ENCODE results near the gene USP40.

DNA sequence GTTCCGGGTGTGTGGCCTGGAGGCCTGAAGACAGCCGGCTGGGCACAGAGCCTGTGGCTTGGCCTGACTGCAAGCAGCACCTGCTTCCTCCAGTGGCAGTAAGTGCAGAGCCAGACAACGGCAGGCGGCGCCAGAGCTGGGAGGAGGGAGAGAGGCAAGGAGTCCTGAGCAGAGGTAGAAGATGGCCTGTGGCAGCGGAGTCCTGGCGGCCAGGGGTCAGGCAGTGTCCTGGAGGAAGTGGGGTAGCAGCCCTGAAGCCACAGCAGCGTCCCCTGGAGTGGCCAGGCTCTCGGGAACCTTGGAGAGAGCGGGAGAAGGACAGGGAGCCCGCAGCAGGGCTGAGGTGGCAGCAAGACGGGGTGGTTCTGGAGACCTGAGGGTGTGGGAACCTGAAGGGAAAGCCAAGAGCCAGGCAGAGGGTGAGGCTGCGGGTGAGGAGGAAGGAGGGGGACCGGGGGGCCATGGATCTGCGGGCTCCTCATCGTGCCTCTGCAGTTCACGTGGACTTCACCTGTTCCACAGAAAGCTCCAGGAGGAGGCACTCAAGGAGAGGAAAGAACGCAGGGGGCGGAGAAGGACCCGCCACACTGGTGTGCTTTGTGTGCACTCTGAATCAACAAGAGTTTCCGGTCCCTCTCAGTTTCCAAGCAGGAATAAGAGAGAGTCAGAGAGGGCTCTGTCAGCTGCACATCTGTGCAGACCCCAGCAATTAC is 85.9 kb downstream of the USP40 start:
- TF ChIP-seq, protein P1, sequence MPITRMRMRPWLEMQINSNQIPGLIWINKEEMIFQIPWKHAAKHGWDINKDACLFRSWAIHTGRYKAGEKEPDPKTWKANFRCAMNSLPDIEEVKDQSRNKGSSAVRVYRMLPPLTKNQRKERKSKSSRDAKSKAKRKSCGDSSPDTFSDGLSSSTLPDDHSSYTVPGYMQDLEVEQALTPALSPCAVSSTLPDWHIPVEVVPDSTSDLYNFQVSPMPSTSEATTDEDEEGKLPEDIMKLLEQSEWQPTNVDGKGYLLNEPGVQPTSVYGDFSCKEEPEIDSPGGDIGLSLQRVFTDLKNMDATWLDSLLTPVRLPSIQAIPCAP (CRISPR knock-in tag; IDR thresholded peaks at IDR 0.05; ENCODE audit: borderline replicate concordance): no peak
- TF ChIP-seq, protein P2, sequence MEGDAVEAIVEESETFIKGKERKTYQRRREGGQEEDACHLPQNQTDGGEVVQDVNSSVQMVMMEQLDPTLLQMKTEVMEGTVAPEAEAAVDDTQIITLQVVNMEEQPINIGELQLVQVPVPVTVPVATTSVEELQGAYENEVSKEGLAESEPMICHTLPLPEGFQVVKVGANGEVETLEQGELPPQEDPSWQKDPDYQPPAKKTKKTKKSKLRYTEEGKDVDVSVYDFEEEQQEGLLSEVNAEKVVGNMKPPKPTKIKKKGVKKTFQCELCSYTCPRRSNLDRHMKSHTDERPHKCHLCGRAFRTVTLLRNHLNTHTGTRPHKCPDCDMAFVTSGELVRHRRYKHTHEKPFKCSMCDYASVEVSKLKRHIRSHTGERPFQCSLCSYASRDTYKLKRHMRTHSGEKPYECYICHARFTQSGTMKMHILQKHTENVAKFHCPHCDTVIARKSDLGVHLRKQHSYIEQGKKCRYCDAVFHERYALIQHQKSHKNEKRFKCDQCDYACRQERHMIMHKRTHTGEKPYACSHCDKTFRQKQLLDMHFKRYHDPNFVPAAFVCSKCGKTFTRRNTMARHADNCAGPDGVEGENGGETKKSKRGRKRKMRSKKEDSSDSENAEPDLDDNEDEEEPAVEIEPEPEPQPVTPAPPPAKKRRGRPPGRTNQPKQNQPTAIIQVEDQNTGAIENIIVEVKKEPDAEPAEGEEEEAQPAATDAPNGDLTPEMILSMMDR (IDR thresholded peaks at IDR 0.05 in 2 of 3, conservative IDR thresholded peaks at IDR 0.05 in 1 of 3; ENCODE audit: insufficient read depth in 2 of 3, low read depth in 1 of 3, low read length in 3 of 3): no peak
- TF ChIP-seq, protein P3, sequence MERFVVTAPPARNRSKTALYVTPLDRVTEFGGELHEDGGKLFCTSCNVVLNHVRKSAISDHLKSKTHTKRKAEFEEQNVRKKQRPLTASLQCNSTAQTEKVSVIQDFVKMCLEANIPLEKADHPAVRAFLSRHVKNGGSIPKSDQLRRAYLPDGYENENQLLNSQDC (CRISPR knock-in tag; IDR thresholded peaks at IDR 0.05): no peak
- TF ChIP-seq, protein P4, sequence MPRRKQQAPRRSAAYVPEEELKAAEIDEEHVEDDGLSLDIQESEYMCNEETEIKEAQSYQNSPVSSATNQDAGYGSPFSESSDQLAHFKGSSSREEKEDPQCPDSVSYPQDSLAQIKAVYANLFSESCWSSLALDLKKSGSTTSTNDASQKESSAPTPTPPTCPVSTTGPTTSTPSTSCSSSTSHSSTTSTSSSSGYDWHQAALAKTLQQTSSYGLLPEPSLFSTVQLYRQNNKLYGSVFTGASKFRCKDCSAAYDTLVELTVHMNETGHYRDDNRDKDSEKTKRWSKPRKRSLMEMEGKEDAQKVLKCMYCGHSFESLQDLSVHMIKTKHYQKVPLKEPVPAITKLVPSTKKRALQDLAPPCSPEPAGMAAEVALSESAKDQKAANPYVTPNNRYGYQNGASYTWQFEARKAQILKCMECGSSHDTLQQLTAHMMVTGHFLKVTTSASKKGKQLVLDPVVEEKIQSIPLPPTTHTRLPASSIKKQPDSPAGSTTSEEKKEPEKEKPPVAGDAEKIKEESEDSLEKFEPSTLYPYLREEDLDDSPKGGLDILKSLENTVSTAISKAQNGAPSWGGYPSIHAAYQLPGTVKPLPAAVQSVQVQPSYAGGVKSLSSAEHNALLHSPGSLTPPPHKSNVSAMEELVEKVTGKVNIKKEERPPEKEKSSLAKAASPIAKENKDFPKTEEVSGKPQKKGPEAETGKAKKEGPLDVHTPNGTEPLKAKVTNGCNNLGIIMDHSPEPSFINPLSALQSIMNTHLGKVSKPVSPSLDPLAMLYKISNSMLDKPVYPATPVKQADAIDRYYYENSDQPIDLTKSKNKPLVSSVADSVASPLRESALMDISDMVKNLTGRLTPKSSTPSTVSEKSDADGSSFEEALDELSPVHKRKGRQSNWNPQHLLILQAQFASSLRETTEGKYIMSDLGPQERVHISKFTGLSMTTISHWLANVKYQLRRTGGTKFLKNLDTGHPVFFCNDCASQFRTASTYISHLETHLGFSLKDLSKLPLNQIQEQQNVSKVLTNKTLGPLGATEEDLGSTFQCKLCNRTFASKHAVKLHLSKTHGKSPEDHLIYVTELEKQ (CRISPR knock-in tag; IDR thresholded peaks at IDR 0.05): no peak
- TF ChIP-seq BDP1 (IDR thresholded peaks at IDR 0.05; ENCODE audit: insufficient read depth, insufficient read length) (no peak), HDAC2 (IDR thresholded peaks at IDR 0.05) (no peak), CBX2 (IDR thresholded peaks at IDR 0.05; ENCODE audit: insufficient read depth, low read length, poor library complexity, severe bottlenecking) (no peak), JUN (IDR thresholded peaks at IDR 0.05; ENCODE audit: borderline replicate concordance, low read depth, low read length) (no peak), JUN (CRISPR knock-in tag; IDR thresholded peaks at IDR 0.05; ENCODE audit: borderline replicate concordance) (no peak)
- TF ChIP-seq, protein P5, sequence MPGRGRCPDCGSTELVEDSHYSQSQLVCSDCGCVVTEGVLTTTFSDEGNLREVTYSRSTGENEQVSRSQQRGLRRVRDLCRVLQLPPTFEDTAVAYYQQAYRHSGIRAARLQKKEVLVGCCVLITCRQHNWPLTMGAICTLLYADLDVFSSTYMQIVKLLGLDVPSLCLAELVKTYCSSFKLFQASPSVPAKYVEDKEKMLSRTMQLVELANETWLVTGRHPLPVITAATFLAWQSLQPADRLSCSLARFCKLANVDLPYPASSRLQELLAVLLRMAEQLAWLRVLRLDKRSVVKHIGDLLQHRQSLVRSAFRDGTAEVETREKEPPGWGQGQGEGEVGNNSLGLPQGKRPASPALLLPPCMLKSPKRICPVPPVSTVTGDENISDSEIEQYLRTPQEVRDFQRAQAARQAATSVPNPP (IDR thresholded peaks at IDR 0.05; ENCODE audit: borderline replicate concordance, insufficient read depth, insufficient read length): no peak
